Glomerular visceral epithelial cell (primary cell): Measurements from ENCODE around the gene RAP1A.
"Not testable (repeated sequence)": the region's sequence is repeated elsewhere in the genome, so short reads cannot be mapped to it uniquely, and the experiment has no call there.

Experiments
- DNase-seq: peaks from one replicate; pipeline ENCODE4 v3.0.0-alpha.2; 2016; ENCODE audit errors: extremely low spot score

RAP1A gene

DNA sequence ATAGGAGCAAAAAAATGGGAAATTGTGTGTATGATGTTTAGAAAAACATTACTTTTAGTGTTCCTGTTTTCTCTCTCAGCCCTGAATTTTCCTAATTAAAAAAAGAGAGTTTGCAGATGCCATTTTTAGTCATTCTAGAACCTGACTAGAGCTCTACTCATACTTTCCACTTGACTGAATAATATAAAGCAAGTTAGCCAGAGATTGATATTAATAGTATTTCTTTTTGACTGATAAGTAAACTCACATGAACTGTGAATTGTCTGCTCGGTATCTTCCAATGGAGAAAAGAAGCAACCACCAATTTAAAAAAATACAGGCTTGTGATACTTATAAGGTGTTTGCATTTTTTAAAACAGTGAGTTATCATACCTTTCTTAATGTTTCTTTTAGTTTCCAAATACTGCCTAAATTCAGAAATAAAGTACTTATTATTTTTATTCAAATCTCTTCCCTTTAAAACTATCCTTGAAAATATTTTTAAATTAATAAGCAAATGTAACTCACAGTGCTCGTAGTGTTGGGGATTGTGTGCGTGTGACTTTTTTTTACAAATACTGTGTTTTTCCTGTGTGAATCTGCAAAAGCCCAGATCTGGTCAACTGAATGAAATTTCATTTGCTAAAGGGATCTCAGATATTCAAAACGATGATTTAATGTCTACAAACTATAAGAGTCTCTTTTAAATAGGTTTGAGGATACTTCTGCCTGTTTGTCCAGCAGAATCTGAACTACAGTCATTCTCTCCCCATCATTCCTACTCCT is 9.8 kb downstream of the RAP1A start:
- no peak for DNase-seq

GRCh38 chr1:111630567-111630966 is 11.0 kb downstream of the RAP1A start:
- no peak for DNase-seq

DNA sequence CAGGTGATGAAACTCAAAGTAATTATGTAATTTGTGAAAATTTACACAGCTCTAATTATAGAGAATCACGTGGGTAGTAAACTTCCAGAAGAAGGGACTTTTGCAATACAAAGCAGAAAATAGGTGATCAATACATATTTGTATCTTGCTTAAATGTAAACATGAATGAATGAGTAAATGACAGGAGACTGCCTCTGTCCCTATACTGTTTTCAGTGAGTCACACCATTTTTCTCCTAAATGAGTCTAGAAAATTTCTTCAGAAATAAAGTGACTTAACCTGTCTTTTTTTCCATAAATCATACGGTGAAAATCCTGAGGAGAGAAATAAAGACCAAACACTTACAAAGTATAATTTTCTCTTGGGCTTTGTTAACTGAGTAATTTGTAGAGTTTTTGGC is 11.9 kb downstream of the RAP1A start:
- no peak for DNase-seq

- DNase-seq, result not testable (repeated sequence)
Measured at GRCh38 chr1:111632771-111633170, 13.2 kb downstream of the RAP1A start.

- DNase-seq, result no peak
Measured at GRCh38 chr1:111633736-111634247, 14.2 kb downstream of the RAP1A start.

GRCh38 chr1:111635324-111636009 is 15.9 kb downstream of the RAP1A start:
- no peak for DNase-seq

DNA sequence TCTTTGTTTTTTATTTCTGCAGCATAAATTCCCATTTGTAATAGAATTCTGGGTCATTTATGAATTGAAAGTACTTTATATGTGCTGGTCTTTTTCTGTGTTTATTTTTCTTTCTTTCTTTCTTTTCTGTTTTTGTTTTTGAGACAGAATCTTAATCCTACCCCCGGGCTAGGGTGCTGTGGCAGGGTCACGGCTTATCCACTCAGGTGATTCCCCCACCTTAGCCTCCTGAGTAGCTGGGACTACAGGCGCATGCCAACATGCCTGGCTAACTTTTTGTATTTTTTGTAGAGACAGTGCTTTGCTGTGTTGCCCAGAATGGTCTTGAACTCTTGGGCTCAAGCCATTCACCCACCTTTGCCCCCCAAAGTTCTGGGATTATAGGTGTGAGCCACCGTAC is 18.7 kb downstream of the RAP1A start:
- no peak for DNase-seq

GRCh38 chr1:111639602-111640198 is 20.1 kb downstream of the RAP1A start:
- DNase-seq, result no peak

- no peak for DNase-seq
Measured at GRCh38 chr1:111643097-111643496, 23.5 kb downstream of the RAP1A start.

DNA sequence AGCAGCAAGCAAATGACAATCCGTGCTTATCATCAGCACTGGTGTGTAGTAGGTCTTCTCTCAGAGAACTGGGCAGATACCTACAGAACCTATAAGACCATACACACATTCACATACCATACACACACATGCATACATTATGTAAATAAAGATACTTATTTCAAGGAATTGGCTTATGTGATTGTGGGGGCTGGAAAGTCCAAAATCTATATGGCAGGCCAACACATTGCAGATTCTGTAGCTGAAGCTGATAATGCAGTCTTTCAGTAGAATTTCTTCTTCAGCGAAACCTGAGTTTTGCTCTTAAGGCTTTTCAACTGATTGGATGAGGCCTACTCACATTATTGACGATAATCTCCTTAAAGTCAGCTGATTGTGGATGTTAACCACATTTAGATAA is 24.1 kb downstream of the RAP1A start:
- no peak for DNase-seq

- no peak for DNase-seq
Measured at GRCh38 chr1:111644506-111644905, 24.9 kb downstream of the RAP1A start.

DNA sequence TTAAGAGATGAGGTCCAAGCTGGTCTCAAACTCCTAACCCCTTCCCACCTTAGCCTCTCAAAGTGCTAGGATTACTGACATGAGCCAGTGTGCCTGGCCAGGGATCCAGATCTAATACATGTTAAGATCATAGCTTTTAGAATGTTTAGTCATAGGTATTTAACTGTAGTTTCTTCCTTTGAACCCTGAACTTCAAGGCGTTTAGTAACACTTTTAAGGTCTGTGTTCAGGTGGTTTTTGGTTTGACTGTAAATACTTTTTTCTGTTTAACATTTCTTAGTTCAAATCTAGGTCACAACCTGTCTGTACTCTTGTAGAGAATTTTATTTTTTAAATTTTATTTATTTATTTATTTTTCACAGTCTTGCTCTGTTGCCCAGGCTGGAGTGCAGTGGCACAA is 28.1 kb downstream of the RAP1A start:
- DNase-seq, result no peak

- no peak for DNase-seq
Measured at GRCh38 chr1:111648806-111649205, 29.2 kb downstream of the RAP1A start.

DNA sequence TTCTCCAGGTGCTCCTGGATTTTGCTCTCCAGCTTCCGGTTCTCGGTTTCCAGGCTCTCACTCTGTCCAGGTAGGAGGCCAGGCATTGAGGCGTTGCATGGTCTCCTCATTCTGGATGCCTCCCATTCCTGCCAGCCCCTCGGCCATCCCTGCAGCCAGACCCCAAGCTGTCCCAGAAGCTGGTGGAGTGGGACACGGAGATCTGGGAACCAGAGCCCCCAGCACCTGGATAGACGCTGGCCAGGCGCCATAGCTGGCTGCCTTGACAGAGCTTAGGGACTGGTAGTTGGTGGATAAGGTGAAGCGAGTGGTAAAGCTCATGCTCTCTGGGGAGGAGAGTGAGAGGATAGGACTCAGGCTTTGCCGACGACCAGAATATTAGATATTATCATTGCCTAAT is 29.6 kb downstream of the RAP1A start:
- DNase-seq, result no peak

DNA sequence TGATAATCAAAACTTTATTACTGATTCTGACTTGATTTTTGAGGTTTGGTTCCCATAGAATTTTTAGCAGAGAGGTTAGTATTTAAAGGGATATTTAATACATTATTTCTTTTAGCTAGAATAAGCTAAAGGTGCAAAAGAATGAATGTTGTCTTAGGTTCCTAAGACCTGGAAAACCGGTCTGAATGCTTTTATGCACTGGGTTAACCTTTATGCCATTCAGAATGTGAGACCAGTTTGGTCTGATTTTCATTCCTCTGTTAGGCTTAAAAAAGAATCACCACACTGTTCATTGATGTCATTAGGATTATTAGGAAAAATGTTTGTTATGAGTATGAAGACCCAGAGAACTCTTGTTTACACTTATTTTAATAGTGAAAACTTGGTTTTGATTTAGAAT is 30.1 kb downstream of the RAP1A start:
- no peak for DNase-seq

DNA sequence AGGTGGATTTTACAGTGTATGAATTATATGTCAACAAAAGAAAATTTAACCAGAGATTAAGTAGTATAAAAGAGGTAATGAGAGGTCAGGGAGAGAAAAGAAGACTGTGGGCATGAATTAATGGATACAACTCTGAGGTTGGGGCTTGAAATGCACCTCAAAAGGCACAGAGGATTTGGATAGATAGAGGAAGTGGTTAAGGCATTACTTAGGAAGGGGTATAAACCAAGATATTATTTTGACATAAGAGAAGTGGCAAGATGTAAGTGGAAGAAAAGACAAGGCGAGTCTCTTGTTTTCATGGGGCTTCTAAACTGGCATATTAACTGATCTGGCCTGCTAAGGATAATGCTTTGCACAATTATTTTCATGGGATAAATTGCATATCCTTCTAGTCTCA is 34.1 kb downstream of the RAP1A start:
- no peak for DNase-seq

DNA sequence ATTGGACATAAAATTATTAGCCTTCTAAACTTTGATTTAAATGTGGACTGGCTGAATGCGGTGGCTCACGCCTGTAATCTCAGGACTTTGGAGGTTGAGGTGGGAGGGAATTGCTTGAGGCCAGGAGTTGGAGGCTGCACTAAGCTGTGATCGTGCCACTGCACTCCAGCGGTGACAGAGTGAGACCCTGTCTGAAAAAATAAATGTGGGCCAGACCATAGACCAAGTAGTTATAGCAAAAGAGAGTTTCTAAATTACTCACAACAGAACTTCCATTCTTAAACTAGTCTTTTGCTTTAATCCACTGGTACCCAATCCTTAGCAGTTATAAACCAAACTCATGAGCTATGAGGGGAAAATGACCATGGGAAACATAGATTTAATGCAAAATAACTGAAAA is 35.2 kb downstream of the RAP1A start:
- no peak for DNase-seq

DNA sequence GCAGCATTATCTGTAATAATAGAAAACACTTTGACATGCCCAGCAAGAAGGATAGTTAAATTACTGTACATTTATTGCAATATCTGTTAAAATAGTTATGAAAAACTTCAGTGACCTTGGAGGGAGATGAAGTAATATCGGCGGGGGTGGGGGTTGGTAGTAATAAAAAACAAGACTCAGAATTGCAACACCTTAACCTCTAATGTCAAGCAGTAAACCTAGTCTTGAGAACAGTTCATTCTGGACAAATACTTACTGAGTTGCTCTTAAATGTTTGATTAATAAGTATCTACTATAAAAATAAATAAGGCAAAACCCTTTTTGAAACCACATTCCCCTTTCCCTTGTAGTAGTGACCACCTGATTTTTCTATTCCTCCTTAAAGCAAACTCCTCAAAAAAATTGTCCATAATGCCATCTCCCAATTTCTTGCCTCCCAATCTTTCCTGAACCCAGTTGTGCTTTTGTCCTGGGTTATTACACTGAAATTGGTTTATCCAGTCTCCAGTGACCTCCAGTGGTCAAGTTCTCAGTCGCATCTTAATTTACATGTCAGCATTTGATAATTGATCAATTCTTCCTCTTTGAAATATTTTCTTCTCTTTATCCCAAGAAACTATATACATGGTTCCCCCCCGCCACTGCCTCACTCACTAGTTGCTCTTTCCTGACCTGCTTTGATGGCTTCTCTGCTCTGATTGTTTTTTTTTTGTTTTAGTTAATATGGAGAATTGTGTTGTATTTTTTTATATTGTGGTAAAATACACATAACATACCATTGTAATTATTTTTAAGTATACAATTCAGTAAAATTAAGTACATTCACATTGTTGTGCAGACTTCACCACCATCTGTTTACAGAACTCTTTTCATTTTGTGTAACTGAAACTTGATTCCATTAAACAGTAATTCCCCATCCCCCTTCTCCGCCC is 36.8 kb downstream of the RAP1A start:
- peak; percentile 61 for DNase-seq

DNA sequence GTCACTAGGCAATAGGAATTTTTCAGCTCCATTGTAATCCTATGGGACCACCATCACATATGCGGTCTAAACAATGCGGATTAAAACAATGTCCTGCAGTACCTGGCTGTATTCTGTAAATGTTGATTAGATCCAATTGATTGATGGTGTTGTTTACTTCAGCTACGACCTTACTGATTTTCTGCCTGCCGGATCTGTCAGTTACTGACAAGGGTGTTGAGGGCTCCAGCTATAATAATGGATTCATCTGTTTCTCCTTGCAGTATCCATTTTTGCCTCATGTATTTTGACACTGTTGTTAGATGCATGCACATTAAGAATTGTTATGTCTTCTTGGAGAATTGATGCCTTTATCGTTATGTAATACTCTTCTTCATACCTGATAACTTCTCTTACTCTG is 39.0 kb downstream of the RAP1A start:
- DNase-seq, result no peak

GRCh38 chr1:111660204-111661150 is 40.9 kb downstream of the RAP1A start:
- no peak for DNase-seq

DNA sequence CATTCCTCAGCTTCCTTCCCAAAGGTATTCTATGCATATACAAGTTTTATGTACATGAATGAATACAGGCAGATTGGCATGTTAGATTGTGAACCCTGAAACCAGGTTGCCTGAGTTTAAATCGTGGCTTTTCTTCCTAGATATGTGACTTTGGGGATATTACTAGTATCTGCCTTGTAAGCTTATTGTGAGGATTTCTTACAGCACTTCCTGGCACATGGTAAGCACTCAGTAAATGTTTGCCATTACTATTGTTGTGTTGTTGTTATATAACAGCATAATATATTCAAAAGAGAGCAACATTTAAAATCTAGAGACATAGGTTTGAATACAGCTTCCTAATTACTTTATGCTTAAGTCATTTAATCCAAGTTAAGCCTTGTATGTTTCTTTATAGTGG is 45.1 kb downstream of the RAP1A start:
- DNase-seq, result no peak
